Sigmoid colon (tissue), 7 donors: Measurements from ENCODE around the gene PABPC4L. TPM values are rescaled to one million over a fixed set of nuclear protein-coding genes. Genes with fewer than 3 reads are reported as not detected.
A peak's percentile ranks its signal among the peaks of the same experiment; 100 is the strongest.
"Not testable (repeated sequence)": the region's sequence is repeated elsewhere in the genome, so short reads cannot be mapped to it uniquely, and the experiment has no call there.

Source experiments
- DNase-seq: peaks from one replicate; pipeline ENCODE4 v3.0.0-alpha.2; 2019
- H3K27ac ChIP-seq, 4 donors: fragments of 200-600 bp; sonication (generic); one replicate each; pipeline ENCODE4 v1.5.1; 2016 to 2019; ENCODE audit warnings: mild to moderate bottlenecking in 1 of 4
- H3K27me3 ChIP-seq, 3 donors: fragments of 200-600 bp; sonication (generic); one replicate each; pipeline ENCODE4 v1.5.1; 2019; ENCODE audit warnings: mild to moderate bottlenecking in 1 of 3
- H3K36me3 ChIP-seq, 4 donors: fragments of 200-600 bp; sonication (generic); one replicate each; pipeline ENCODE4 v1.5.1; 2016 to 2019
- H3K4me1 ChIP-seq, 4 donors: fragments of 200-600 bp; sonication (generic); one replicate each; pipeline ENCODE4 v1.5.1; 2017 to 2019
- H3K4me3 ChIP-seq, 4 donors: fragments of 200-600 bp; sonication (generic); one replicate each; pipeline ENCODE4 v1.5.1; 2017 to 2019; ENCODE audit warnings: mild to moderate bottlenecking in 2 of 4, moderate library complexity in 1 of 4
- H3K9me3 ChIP-seq, 4 donors: fragments of 200-600 bp in 3 of 4; sonication (generic) in 3 of 4; one replicate each; pipeline versions ENCODE4 v1.5.1 to v1.6.1; 2013 to 2019
- EP300 ChIP-seq, 4 donors: sonication (generic); formaldehyde crosslinking; IDR thresholded peaks; one replicate each; pipeline ENCODE4 v1.6.1; 2017; ENCODE audit warnings: antibody characterized with exemption in 4 of 4
- POLR2A ChIP-seq, 2 donors: fragments of 450-650 bp; IDR thresholded peaks; one replicate each; pipeline ENCODE4 v1.6.1; 2016; ENCODE audit warnings: antibody characterized with exemption in 2 of 2, mild to moderate bottlenecking in 2 of 2, moderate library complexity in 2 of 2
- POLR2AphosphoS5 ChIP-seq, 4 donors: sonication (generic); formaldehyde crosslinking; IDR thresholded peaks; one replicate each; pipeline ENCODE4 v1.6.1; 2017; ENCODE audit warnings: antibody characterized with exemption in 4 of 4
- WGBS, 2 donors: extraction: QIAGEN DNeasy Blood & Tissue Kit; methylation state at CpG; one replicate each; pipeline ENCODE4 v1.1.7; 2013; 5-methylcytosine and 5-hydroxymethylcytosine counted together
- intact Hi-C: fragments of 100-400 bp; cut with DNase I; formaldehyde crosslinking; loops from one replicate; pipeline ENCODE4 v1.15.1; 2023
- polyA plus RNA-seq, 3 donors: library from polyadenylated mRNA; stranded (reverse); fragments of 200-250 nt; gene quantifications; one replicate each; pipeline ENCODE4 v1.2.3, GENCODE V29; 2013
- total RNA-seq, 4 donors: library from RNA; depleted of rRNA; stranded (reverse); fragments of >200 nt; gene quantifications; one replicate each; pipeline ENCODE4 v1.1.0, GENCODE V29; 2016
- TF ChIP-seq, protein P1 (sequence below), 4 experiments: fragments of 450-650 bp in 3 of 4; fragments of 200-600 bp in 1 of 4; IDR thresholded peaks; one replicate each; pipeline ENCODE4 v1.5.1; 2016 to 2019; ENCODE audit warnings: antibody characterized with exemption in 4 of 4, mild to moderate bottlenecking in 3 of 4, moderate library complexity in 2 of 4
- donor health status: healthy with polysubstance abuse.
- donor health status: Bipolar disorder and iron deficiency.
- donor health status: healthy.

The PABPC4L gene
- total and polyA plus RNA-seq, 7 donors = 0.20 to 1.8 (median 1.4) TPM; not detected in 2

GRCh38 chr4:134216411-134216810 is 14.8 kb upstream of the PABPC4L start:
- intact Hi-C loops = no loop called here
- no peak for TF ChIP-seq POLR2A (IDR thresholded peaks at IDR 0.05)
- no peak for TF ChIP-seq EP300 (IDR thresholded peaks at IDR 0.05)
- TF ChIP-seq, protein P1, sequence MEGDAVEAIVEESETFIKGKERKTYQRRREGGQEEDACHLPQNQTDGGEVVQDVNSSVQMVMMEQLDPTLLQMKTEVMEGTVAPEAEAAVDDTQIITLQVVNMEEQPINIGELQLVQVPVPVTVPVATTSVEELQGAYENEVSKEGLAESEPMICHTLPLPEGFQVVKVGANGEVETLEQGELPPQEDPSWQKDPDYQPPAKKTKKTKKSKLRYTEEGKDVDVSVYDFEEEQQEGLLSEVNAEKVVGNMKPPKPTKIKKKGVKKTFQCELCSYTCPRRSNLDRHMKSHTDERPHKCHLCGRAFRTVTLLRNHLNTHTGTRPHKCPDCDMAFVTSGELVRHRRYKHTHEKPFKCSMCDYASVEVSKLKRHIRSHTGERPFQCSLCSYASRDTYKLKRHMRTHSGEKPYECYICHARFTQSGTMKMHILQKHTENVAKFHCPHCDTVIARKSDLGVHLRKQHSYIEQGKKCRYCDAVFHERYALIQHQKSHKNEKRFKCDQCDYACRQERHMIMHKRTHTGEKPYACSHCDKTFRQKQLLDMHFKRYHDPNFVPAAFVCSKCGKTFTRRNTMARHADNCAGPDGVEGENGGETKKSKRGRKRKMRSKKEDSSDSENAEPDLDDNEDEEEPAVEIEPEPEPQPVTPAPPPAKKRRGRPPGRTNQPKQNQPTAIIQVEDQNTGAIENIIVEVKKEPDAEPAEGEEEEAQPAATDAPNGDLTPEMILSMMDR (IDR thresholded peaks at IDR 0.05) = no peak
- no peak for TF ChIP-seq POLR2AphosphoS5 (IDR thresholded peaks at IDR 0.05)
- H3K36me3 ChIP-seq = no peaks in the 10 kb centered on the region
- H3K4me1 ChIP-seq = peaks cover 0 to 8% (median 5%) of the 10 kb centered on the region in 4 donors
- no peaks in the 10 kb centered on the region for H3K27me3 ChIP-seq
- DNase-seq = no peak
- no peaks in the 10 kb centered on the region for H3K9me3 ChIP-seq
- H3K4me3 ChIP-seq = no peak overlapping the region
- H3K27ac ChIP-seq = no peak overlapping the region
- WGBS, 2 donors = 76 to 89% methylated on average over 1 of the region's 1 CpG

- Histone ChIP-seq H3K4me3 (no peak overlapping the region), H3K27ac (no peak overlapping the region), H3K27me3 (no peaks in the 10 kb centered on the region), H3K9me3 (no peaks in the 10 kb centered on the region), H3K36me3 (no peaks in the 10 kb centered on the region), H3K4me1 (peaks cover 0 to 8% (median 5%) of the 10 kb centered on the region in 4 donors)
- TF ChIP-seq POLR2A (IDR thresholded peaks at IDR 0.05) (no peak), EP300 (IDR thresholded peaks at IDR 0.05) (no peak), POLR2AphosphoS5 (IDR thresholded peaks at IDR 0.05) (no peak)
- TF ChIP-seq, protein P1 (IDR thresholded peaks at IDR 0.05) = no peak
- no peak for DNase-seq
- intact Hi-C loops = no loop called here
- WGBS, 2 donors = 44 to 59% methylated on average over 2 of the region's 2 CpGs
Measured at GRCh38 chr4:134215620-134216344, 14.2 kb upstream of the PABPC4L start.

DNA sequence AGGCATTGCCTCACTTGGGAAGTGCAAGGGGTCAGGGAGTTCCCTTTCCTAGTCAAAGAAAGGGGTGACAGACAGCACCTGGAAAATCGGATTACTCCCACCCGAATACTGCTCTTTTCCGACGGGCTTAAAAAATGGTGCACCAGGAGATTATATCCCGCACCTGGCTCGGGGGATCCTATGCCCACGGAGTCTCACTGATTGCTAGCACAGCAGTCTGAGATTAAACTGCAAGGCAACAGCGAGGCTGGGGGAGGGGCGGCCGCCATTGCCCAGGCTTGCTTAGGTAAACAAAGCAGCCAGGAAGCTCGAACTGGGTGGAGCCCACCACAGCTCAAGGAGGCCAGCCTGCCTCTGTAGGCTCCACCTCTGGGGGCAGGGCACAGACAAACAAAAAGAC is 6.4 kb upstream of the PABPC4L start:
- intact Hi-C loops, H3K27ac ChIP-seq, H3K36me3 ChIP-seq, H3K9me3 ChIP-seq, H3K4me1 ChIP-seq, DNase-seq, H3K4me3 ChIP-seq, H3K27me3 ChIP-seq: not testable (repeated sequence)
- 89 to 94% methylated on average over 11 of the region's 11 CpGs for WGBS, 2 donors

DNA sequence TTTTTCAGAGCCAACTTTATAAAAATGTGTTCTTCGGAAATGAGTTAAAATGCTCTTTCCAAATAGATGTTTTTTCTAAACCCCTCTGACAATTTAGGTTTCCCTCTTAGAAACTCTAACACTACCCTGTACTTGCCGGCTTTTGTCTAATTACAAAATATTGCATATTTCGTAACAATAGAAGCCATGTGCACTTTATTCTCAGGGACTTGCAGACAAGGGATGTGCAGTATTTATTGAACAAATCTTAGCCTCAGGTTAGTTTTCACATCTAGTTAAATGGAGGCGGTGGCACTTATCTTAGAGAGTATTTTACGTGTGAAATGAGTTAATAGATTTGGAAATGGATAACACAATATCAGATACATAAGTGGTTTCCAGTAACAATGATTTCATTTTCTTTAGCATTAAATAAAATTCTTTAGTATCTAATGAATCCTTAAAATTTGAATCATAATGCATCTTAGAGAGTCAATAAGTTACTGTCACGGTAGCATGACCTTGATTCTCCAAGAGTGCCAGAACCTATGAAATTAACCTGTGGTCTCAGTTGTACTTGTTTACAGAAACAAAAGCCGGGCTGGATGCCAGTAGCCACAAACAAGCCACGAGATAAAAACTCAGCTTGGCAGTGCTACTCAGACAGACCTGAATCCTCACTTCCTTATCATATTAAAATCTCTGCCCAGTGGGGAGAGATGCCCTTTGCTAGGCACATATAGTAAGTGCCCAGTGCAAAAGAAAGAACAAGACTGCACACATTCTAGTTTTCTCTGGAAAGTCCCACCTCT is 772 bp upstream of the PABPC4L start:
- peak overlapping the region in 3 of 4 donors; percentile 67 to 81 (median 77) for H3K27ac ChIP-seq
- no peak for DNase-seq
- peaks cover 0 to 34% (median 11%) of the 10 kb centered on the region in 4 donors for H3K4me1 ChIP-seq
- H3K27me3 ChIP-seq = no peaks in the 10 kb centered on the region
- 30 to 61% methylated on average over 8 of the region's 8 CpGs for WGBS, 2 donors
- TF ChIP-seq EP300 (IDR thresholded peaks at IDR 0.05) (no peak), POLR2A (IDR thresholded peaks at IDR 0.05) (no peak), POLR2AphosphoS5 (IDR thresholded peaks at IDR 0.05) (no peak)
- TF ChIP-seq, protein P1 (IDR thresholded peaks at IDR 0.05) = no peak
- H3K4me3 ChIP-seq = peak overlapping the region; percentile 48 to 80 (median 62)
- H3K36me3 ChIP-seq = no peaks in the 10 kb centered on the region
- peaks cover 0 to 3% (median 0%) of the 10 kb centered on the region in 4 donors for H3K9me3 ChIP-seq
- intact Hi-C loops = no loop called here

- intact Hi-C loops = no loop called here
- Histone ChIP-seq H3K36me3 (no peaks in the 10 kb centered on the region), H3K9me3 (no peaks in the 10 kb centered on the region), H3K27me3 (no peaks in the 10 kb centered on the region), H3K27ac (peak overlapping the region; percentile 58 to 81 (median 72)), H3K4me1 (peaks cover 0 to 34% (median 11%) of the 10 kb centered on the region in 4 donors), H3K4me3 (peak overlapping the region; percentile 48 to 80 (median 62))
- 81 to 88% methylated on average over 10 of the region's 10 CpGs for WGBS, 2 donors
- DNase-seq = peak; percentile 55
- TF ChIP-seq EP300 (IDR thresholded peaks at IDR 0.05) (no peak), POLR2A (IDR thresholded peaks at IDR 0.05) (no peak), POLR2AphosphoS5 (IDR thresholded peaks at IDR 0.05) (no peak)
- TF ChIP-seq, protein P1 (IDR thresholded peaks at IDR 0.05) = no peak
Measured at GRCh38 chr4:134200811-134201215, 776 bp downstream of the PABPC4L start.
